ENCODE results near the gene KDR. TPM values are rescaled to one million over a fixed set of nuclear protein-coding genes. Genes with fewer than 3 reads are reported as not detected.

Gene KDR
- total and polyA plus RNA-seq, 2 experiments from 2014 or later: 96.0 to 104 TPM

DNA sequence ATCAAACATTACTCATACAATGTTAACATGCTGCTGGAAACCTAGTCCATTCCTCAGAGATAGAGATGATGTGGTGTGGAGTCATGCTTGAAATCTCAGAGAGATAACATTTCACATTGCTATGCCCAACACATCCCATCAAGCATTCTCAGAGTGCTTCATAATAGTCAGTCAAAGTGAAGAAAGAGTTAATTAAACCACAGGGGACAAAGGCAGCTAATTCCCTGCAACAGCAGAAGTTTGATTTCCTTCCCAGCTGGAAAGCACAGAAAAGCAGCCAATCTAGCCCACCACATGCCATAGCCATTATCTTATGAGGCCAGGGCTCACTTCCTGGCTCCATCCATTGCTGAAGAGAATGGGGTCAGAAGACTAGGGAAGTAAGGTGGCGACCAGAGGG is 8.9 kb downstream of the KDR start:
- TF ChIP-seq, protein P1, sequence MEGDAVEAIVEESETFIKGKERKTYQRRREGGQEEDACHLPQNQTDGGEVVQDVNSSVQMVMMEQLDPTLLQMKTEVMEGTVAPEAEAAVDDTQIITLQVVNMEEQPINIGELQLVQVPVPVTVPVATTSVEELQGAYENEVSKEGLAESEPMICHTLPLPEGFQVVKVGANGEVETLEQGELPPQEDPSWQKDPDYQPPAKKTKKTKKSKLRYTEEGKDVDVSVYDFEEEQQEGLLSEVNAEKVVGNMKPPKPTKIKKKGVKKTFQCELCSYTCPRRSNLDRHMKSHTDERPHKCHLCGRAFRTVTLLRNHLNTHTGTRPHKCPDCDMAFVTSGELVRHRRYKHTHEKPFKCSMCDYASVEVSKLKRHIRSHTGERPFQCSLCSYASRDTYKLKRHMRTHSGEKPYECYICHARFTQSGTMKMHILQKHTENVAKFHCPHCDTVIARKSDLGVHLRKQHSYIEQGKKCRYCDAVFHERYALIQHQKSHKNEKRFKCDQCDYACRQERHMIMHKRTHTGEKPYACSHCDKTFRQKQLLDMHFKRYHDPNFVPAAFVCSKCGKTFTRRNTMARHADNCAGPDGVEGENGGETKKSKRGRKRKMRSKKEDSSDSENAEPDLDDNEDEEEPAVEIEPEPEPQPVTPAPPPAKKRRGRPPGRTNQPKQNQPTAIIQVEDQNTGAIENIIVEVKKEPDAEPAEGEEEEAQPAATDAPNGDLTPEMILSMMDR (IDR thresholded peaks at IDR 0.05; ENCODE audit: poor library complexity): no peak
- TF ChIP-seq EZH2 (IDR thresholded peaks at IDR 0.05; ENCODE audit: borderline replicate concordance): no peak
- TF ChIP-seq EZH2phosphoT487 (IDR thresholded peaks at IDR 0.05; ENCODE audit: low read depth, severe bottlenecking, unreplicated experiment): no peak
- Histone ChIP-seq H3K4me3 (no peak overlapping the region), H3K9me2 (replicated peaks; ENCODE audit: insufficient read depth) (no peaks in the 10 kb centered on the region), H3K79me2 (no peaks in the 10 kb centered on the region), H4K20me1 (ENCODE audit: insufficient read depth, poor library complexity, severe bottlenecking) (no peaks in the 10 kb centered on the region), H3K36me3 (replicated peaks; ENCODE audit: insufficient read depth, low read depth) (no peaks in the 10 kb centered on the region), H3K4me2 (no peak overlapping the region), H3K27ac (no peak overlapping the region), H3K9me3 (ENCODE audit: low read depth) (no peaks in the 10 kb centered on the region), H3K4me1 (ENCODE audit: insufficient read depth) (no peaks in the 10 kb centered on the region), H2AFZ (no peak overlapping the region), H3K27me3 (no peaks in the 10 kb centered on the region)
- no peak for DNase-seq (ENCODE audit: low spot score)
- 76% methylated on average over 1 of the region's 1 CpG for WGBS (ENCODE audit: low lambda C conversion rate, missing lambda C conversion rate)

DNA sequence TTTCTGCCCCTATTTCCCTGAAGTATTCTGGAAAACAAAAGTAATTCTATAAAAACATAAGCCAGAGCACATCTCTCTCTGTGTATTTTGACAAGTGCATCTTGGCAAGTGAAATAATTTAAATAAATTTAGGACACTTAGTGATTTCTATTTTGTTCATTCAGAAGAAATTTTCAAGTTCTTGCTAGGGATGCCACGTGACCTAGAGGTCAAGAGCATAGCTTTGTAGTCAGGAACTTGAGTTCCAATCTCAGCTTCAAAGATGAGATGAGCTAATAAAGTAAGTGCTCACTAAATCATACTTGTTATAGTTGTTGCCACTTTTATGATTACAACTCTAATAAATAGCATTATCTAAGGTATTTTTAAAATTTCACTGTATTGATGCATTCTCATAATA is 13.8 kb downstream of the KDR start:
- DNase-seq (ENCODE audit: low spot score): no peak
- Histone ChIP-seq H3K4me2 (no peak overlapping the region), H3K9me2 (replicated peaks; ENCODE audit: insufficient read depth) (no peaks in the 10 kb centered on the region), H3K27me3 (no peaks in the 10 kb centered on the region), H3K79me2 (no peaks in the 10 kb centered on the region), H3K27ac (no peak overlapping the region), H3K4me3 (no peak overlapping the region), H2AFZ (no peak overlapping the region), H3K9me3 (ENCODE audit: low read depth) (no peaks in the 10 kb centered on the region), H4K20me1 (ENCODE audit: insufficient read depth, poor library complexity, severe bottlenecking) (no peaks in the 10 kb centered on the region), H3K36me3 (replicated peaks; ENCODE audit: insufficient read depth, low read depth) (no peaks in the 10 kb centered on the region), H3K4me1 (ENCODE audit: insufficient read depth) (no peaks in the 10 kb centered on the region)
- WGBS (ENCODE audit: low lambda C conversion rate, missing lambda C conversion rate): 88% methylated on average over 1 of the region's 1 CpG
- no peak for TF ChIP-seq EZH2phosphoT487 (IDR thresholded peaks at IDR 0.05; ENCODE audit: low read depth, severe bottlenecking, unreplicated experiment)

DNA sequence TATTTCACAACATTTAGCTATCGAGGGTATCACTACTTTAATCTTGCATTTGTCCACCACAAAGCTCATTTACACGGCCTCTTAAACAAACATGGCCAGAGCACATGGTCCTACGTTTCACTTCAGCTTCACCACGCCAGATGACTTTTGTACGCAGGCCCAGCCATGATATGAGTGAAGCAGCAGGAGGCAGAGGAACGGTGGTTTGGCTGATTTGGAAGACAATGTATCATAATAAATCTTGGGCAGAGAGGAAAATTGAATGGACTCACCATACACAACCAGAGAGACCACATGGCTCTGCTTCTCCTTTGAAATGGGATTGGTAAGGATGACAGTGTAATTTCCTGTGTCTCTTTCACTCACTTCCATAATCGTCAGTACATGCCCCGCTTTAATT is 15.3 kb downstream of the KDR start:
- Histone ChIP-seq H3K4me1 (ENCODE audit: insufficient read depth) (no peaks in the 10 kb centered on the region), H3K4me2 (no peak overlapping the region), H2AFZ (no peak overlapping the region), H3K27me3 (no peaks in the 10 kb centered on the region), H3K27ac (no peak overlapping the region), H3K79me2 (no peaks in the 10 kb centered on the region), H3K36me3 (replicated peaks; ENCODE audit: insufficient read depth, low read depth) (no peaks in the 10 kb centered on the region), H3K9me3 (ENCODE audit: low read depth) (no peaks in the 10 kb centered on the region), H3K4me3 (no peak overlapping the region), H4K20me1 (ENCODE audit: insufficient read depth, poor library complexity, severe bottlenecking) (no peaks in the 10 kb centered on the region), H3K9me2 (replicated peaks; ENCODE audit: insufficient read depth) (no peaks in the 10 kb centered on the region)
- no peak for TF ChIP-seq EZH2 (IDR thresholded peaks at IDR 0.05; ENCODE audit: borderline replicate concordance)
- TF ChIP-seq, protein P1 (IDR thresholded peaks at IDR 0.05; ENCODE audit: poor library complexity): no peak
- no peak for DNase-seq (ENCODE audit: low spot score)
- WGBS (ENCODE audit: low lambda C conversion rate, missing lambda C conversion rate): 71% methylated on average over 8 of the region's 8 CpGs

DNA sequence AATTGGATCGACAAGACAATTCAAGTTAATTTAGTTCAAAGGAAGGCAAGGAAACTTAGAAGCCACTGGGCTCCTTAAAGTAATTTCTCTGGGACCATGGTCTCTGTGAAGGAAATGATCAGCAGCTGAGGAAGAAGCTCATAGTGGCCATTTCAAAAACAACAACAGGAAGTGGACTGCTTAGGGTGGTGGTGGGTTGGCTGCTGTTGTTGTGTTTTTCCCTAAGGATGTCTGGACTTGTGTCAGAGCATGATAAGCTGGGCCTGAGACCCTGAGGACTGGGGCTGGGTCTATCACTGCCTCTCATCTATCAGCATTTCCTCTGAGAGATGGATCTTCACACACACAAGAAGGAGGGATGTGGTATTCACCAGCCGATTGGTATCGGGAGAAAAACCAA is 18.3 kb downstream of the KDR start:
- H3K9me3 ChIP-seq (ENCODE audit: low read depth): no peaks in the 10 kb centered on the region
- H3K36me3 ChIP-seq (replicated peaks; ENCODE audit: insufficient read depth, low read depth): peaks cover 3% of the 10 kb centered on the region
- H2AFZ ChIP-seq: no peak overlapping the region
- H3K27ac ChIP-seq: no peak overlapping the region
- no peaks in the 10 kb centered on the region for H3K4me1 ChIP-seq (ENCODE audit: insufficient read depth)
- H3K4me2 ChIP-seq: no peak overlapping the region
- 90% methylated on average over 3 of the region's 3 CpGs for WGBS (ENCODE audit: low lambda C conversion rate, missing lambda C conversion rate)
- no peak for DNase-seq (ENCODE audit: low spot score)
- H3K4me3 ChIP-seq: no peak overlapping the region
- no peaks in the 10 kb centered on the region for H3K9me2 ChIP-seq (replicated peaks; ENCODE audit: insufficient read depth)
- H3K27me3 ChIP-seq: no peaks in the 10 kb centered on the region
- no peaks in the 10 kb centered on the region for H4K20me1 ChIP-seq (ENCODE audit: insufficient read depth, poor library complexity, severe bottlenecking)
- H3K79me2 ChIP-seq: no peaks in the 10 kb centered on the region
- TF ChIP-seq EZH2 (IDR thresholded peaks at IDR 0.05; ENCODE audit: borderline replicate concordance): no peak
- TF ChIP-seq, protein P1 (IDR thresholded peaks at IDR 0.05; ENCODE audit: poor library complexity): no peak
- TF ChIP-seq EZH2phosphoT487 (IDR thresholded peaks at IDR 0.05; ENCODE audit: low read depth, severe bottlenecking, unreplicated experiment): no peak
